Spleen (tissue), 11 donors: Measurements from ENCODE around the gene SNF8. TPM values are rescaled to one million over a fixed set of nuclear protein-coding genes. Genes with fewer than 3 reads are reported as not detected.
A peak's percentile ranks its signal among the peaks of the same experiment; 100 is the strongest.
"Not testable (repeated sequence)": the region's sequence is repeated elsewhere in the genome, so short reads cannot be mapped to it uniquely, and the experiment has no call there.

ENCODE experiments used
- DNase-seq: peaks from one replicate; pipeline ENCODE4 v3.0.0-alpha.2; 2020
- H3K27ac ChIP-seq, 8 donors: fragments of 200-600 bp; sonication (generic) in 7 of 8; 1 replicate in 4 of 8; 2 replicates in 4 of 8; pipeline versions ENCODE4 v1.5.0 to v1.8.0; 2016 to 2021; ENCODE audit warnings: inconsistent platforms in 4 of 8, mild to moderate bottlenecking in 4 of 8, moderate library complexity in 1 of 8
- H3K27me3 ChIP-seq, 7 donors: fragments of 200-600 bp; sonication (generic) in 6 of 7; replicated peaks in 1 of 7; 1 replicate in 4 of 7; 2 replicates in 3 of 7; pipeline versions ENCODE4 v1.5.0 to v1.8.0; 2016 to 2021; ENCODE audit warnings: inconsistent platforms in 3 of 7, mild to moderate bottlenecking in 1 of 7
- H3K36me3 ChIP-seq, 6 donors: fragments of 200-600 bp; sonication (generic) in 5 of 6; 1 replicate in 4 of 6; 2 replicates in 2 of 6; pipeline versions ENCODE4 v1.5.0 to v1.8.0; 2016 to 2021; ENCODE audit warnings: inconsistent platforms in 2 of 6
- H3K4me1 ChIP-seq, 6 donors: fragments of 200-600 bp; sonication (generic) in 5 of 6; 1 replicate in 3 of 6; 2 replicates in 3 of 6; pipeline versions ENCODE4 v1.5.0 to v1.8.0; 2016 to 2021; ENCODE audit warnings: inconsistent platforms in 3 of 6
- H3K4me3 ChIP-seq, 8 donors: fragments of 200-600 bp; sonication (generic) in 7 of 8; 1 replicate in 4 of 8; 2 replicates in 4 of 8; pipeline versions ENCODE4 v1.5.0 to v1.8.0; 2016 to 2021; ENCODE audit warnings: inconsistent platforms in 4 of 8, mild to moderate bottlenecking in 4 of 8, moderate library complexity in 2 of 8
- H3K9me3 ChIP-seq, 8 donors: fragments of 200-600 bp; sonication (generic) in 7 of 8; 1 replicate in 4 of 8; 2 replicates in 4 of 8; pipeline versions ENCODE4 v1.5.0 to v1.8.0; 2016 to 2021; ENCODE audit warnings: inconsistent platforms in 4 of 8
- POLR2A ChIP-seq, 3 donors: fragments of 450-650 bp; IDR thresholded peaks; one replicate each; pipeline ENCODE4 v1.5.1; 2017; ENCODE audit warnings: antibody characterized with exemption in 3 of 3, mild to moderate bottlenecking in 1 of 3
- POLR2AphosphoS5 ChIP-seq, 3 donors: sonication (generic); formaldehyde crosslinking; IDR thresholded peaks; one replicate each; pipeline ENCODE4 v1.5.1; 2017; ENCODE audit warnings: antibody characterized with exemption in 3 of 3
- WGBS, 5 donors: extraction: QIAGEN DNeasy Blood & Tissue Kit in 3 of 5; methylation state at CpG; one replicate each; pipeline versions ENCODE4 v1.1.5 to v1.1.7; 2013 to 2018; 5-methylcytosine and 5-hydroxymethylcytosine counted together
- intact Hi-C: fragments of 100-400 bp; cut with DNase I; formaldehyde crosslinking; loops from one replicate; pipeline ENCODE4 v1.15.0; 2023; ENCODE audit warnings: low total_unique reads
- polyA plus RNA-seq, 3 donors: library from polyadenylated mRNA; stranded (reverse); fragments of 200-250 nt; gene quantifications; one replicate each; pipeline ENCODE4 v1.2.1, GENCODE V29; 2013
- total RNA-seq, 7 donors: library from RNA; depleted of rRNA in 3 of 7; stranded (reverse); fragments of >200 nt in 3 of 7; fragmentation: NEBNext Ultra II Directional in 4 of 7; extraction: Animal tissue kit (Norgen Biotek cat#: 25700) in 4 of 7; gene quantifications; one replicate each; pipeline versions ENCODE4 v1.1.0 to v1.2.1, GENCODE V29; 2016 to 2021
- TF ChIP-seq, protein P1 (sequence below), 11 experiments: fragments of 200-600 bp in 7 of 11; fragments of 450-650 bp in 4 of 11; sonication (generic) in 4 of 11; IDR thresholded peaks in 8 of 11; conservative IDR thresholded peaks in 3 of 11; 1 replicate in 7 of 11; 2 replicates in 4 of 11; pipeline versions ENCODE4 v1.4.0 to v1.8.0; 2016 to 2021; ENCODE audit warnings: antibody characterized with exemption in 11 of 11, inconsistent platforms in 4 of 11, mild to moderate bottlenecking in 1 of 11
- donor health status: healthy with polysubstance abuse.
- donor health status: DM: no; HTN: no; CAD: no; lungs with moderate emphysema.
- donor health status: DM: no; HTN: no; CAD: no.
- donor health status: Bipolar disorder and iron deficiency.
- donor health status: healthy.
- donor health status: DM: no; HTN: no; CAD: no.
- donor health status: DM: yes; HTN: yes; CAD: no.

SNF8 gene
- total and polyA plus RNA-seq, 10 donors: 55.9 to 129 (median 77.7) TPM

DNA sequence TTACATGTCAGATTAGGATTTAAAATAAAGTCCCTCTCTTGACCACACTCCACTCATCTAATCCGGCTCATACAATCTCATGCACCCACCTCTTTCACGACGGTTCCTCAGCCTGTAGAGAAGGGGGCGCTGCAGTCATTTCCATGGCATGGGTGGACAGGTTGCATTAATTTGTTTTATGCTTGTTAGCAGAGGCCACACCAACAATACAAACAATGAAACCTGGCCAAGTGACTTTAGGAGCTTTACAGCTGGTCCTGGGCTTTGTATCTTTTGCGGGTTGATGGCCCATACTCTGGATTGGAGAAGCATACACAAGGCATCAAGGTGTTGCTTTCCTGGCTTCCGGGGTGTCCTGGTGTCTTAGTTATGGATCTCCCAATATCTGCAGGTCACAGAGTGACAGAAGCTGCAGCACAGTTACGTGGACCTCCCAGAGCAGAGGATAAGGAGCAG is 9.7 kb upstream of the SNF8 start:
- no peak for TF ChIP-seq POLR2A (IDR thresholded peaks at IDR 0.05)
- intact Hi-C loops: no loop called here
- WGBS, 5 donors: 45 to 56% (median 46%) methylated on average over 7 of the region's 7 CpGs
- H3K9me3 ChIP-seq: no peaks in the 10 kb centered on the region
- DNase-seq: no peak
- peaks cover 0 to 61% (median 8%) of the 10 kb centered on the region in 7 donors for H3K27me3 ChIP-seq
- no peak overlapping the region for H3K27ac ChIP-seq
- H3K4me3 ChIP-seq: no peak overlapping the region
- H3K4me1 ChIP-seq: peaks cover 0 to 5% (median 0%) of the 10 kb centered on the region in 6 donors
- H3K36me3 ChIP-seq: no peaks in the 10 kb centered on the region

DNA sequence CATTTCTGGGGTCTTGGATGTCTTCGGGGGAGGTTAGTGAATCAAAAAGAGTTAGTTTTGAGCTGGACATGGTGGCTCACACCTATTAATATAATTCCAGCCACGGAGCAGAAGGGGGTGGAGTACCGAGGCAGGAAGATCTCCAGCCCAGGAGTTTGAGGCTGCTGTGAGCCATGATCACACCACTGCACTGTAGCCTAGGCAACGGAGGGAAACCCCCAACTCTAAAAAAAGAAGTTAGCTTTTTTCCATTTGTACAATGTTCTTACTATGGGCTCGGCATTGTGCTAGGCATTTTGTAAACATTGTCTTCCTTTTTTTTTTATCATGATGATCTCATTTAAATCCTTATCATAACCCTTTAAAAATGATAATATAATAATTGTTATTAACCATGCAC is 8.3 kb upstream of the SNF8 start:
- intact Hi-C loops: no loop called here
- TF ChIP-seq POLR2A (IDR thresholded peaks at IDR 0.05) (no peak), POLR2AphosphoS5 (IDR thresholded peaks at IDR 0.05) (no peak)
- TF ChIP-seq, protein P1, sequence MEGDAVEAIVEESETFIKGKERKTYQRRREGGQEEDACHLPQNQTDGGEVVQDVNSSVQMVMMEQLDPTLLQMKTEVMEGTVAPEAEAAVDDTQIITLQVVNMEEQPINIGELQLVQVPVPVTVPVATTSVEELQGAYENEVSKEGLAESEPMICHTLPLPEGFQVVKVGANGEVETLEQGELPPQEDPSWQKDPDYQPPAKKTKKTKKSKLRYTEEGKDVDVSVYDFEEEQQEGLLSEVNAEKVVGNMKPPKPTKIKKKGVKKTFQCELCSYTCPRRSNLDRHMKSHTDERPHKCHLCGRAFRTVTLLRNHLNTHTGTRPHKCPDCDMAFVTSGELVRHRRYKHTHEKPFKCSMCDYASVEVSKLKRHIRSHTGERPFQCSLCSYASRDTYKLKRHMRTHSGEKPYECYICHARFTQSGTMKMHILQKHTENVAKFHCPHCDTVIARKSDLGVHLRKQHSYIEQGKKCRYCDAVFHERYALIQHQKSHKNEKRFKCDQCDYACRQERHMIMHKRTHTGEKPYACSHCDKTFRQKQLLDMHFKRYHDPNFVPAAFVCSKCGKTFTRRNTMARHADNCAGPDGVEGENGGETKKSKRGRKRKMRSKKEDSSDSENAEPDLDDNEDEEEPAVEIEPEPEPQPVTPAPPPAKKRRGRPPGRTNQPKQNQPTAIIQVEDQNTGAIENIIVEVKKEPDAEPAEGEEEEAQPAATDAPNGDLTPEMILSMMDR (IDR thresholded peaks at IDR 0.05 in 8 of 11, conservative IDR thresholded peaks at IDR 0.05 in 3 of 11): no peak
- Histone ChIP-seq H3K4me3 (no peak overlapping the region), H3K9me3 (no peaks in the 10 kb centered on the region), H3K4me1 (peaks cover 0 to 5% (median 0%) of the 10 kb centered on the region in 6 donors), H3K27me3 (peaks cover 0 to 47% (median 8%) of the 10 kb centered on the region in 7 donors), H3K36me3 (no peaks in the 10 kb centered on the region), H3K27ac (no peak overlapping the region)
- 17 to 25% (median 23%) methylated on average over 5 of the region's 5 CpGs for WGBS, 5 donors
- no peak for DNase-seq

DNA sequence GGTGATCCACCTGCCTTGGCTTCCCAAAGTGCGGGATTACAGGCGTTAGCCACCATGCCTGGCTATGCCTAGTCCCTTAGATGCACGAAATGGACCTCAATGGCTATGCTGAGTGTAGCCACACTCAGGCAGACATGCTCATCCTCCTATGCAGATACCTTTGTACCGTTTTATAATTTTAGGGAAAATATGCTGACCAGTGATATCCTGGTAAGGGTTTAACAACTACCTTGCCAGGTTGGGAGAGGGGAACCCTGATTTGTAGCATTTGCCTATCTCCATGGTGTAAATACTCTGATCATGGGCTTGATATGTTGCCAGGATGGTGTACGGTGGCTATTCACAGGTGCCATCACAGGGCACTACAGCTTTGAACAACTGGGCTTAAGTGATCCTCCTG is 6.9 kb upstream of the SNF8 start:
- WGBS, 5 donors: 73 to 86% (median 81%) methylated on average over 5 of the region's 5 CpGs
- no peak for DNase-seq
- intact Hi-C loops: no loop called here
- no peak overlapping the region for H3K4me3 ChIP-seq
- peaks cover 0 to 5% (median 0%) of the 10 kb centered on the region in 6 donors for H3K4me1 ChIP-seq
- no peaks in the 10 kb centered on the region for H3K9me3 ChIP-seq
- H3K36me3 ChIP-seq: no peaks in the 10 kb centered on the region
- peaks cover 0 to 36% (median 8%) of the 10 kb centered on the region in 7 donors for H3K27me3 ChIP-seq
- TF ChIP-seq POLR2AphosphoS5 (IDR thresholded peaks at IDR 0.05): no peak
- TF ChIP-seq POLR2A (IDR thresholded peaks at IDR 0.05): no peak
- TF ChIP-seq, protein P1 (IDR thresholded peaks at IDR 0.05 in 8 of 11, conservative IDR thresholded peaks at IDR 0.05 in 3 of 11): no peak
- no peak overlapping the region for H3K27ac ChIP-seq

DNA sequence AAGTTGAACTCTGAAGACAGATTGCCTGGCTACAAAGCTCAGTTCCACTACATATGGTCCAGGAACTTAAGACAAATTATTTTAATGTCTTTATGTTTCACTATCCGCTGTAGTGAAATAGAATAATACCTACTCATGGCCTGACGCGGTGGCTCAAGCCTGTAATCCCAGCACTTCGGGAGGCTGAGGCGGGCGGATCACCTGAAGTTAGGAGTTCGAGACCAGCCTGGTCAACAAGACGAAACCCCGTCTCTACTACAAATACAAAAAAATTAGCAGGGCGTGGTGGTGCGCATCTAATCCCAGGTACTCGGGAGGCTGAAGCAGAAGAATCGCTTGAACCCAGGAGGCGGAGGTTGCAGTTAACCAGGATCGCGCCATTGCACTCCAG is 614 bp upstream of the SNF8 start:
- intact Hi-C loops, H3K27me3 ChIP-seq, DNase-seq, H3K9me3 ChIP-seq: not testable (repeated sequence)
- Histone ChIP-seq H3K4me3 (peak overlapping the region; percentile 74 to 86 (median 80)), H3K4me1 (peaks cover 12 to 38% (median 29%) of the 10 kb centered on the region in 6 donors), H3K36me3 (peaks cover 0 to 25% (median 8%) of the 10 kb centered on the region in 6 donors), H3K27ac (peak overlapping the region; percentile 87 to 96 (median 92))
- WGBS, 5 donors: 91 to 97% (median 93%) methylated on average over 16 of the region's 16 CpGs

DNA sequence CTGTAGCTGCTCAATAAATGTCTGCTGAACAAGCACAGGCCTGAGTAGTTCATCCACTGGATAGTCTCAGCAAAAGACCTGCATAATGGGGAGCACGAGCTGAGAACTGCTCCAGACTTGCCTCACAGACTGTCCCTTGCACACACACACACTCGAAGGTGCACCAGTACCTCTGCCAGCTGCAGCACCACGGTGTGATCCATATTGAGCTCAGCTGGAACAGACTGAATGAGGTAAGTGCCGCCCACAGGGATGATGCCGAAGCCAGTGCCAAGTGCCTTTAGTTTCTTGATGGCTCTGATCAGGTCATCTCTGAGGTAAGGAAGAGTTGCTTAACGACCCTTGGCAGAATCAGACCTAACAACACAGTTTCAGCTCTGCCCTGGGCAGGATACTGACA is 11.6 kb downstream of the SNF8 start:
- Histone ChIP-seq H3K27me3 (no peaks in the 10 kb centered on the region), H3K36me3 (peaks cover 0 to 100% (median 89%) of the 10 kb centered on the region in 6 donors), H3K27ac (no peak overlapping the region), H3K9me3 (no peaks in the 10 kb centered on the region), H3K4me3 (no peak overlapping the region), H3K4me1 (peaks cover 0 to 14% (median 0%) of the 10 kb centered on the region in 6 donors)
- peak in 2 of 3 donors; percentile 48 for TF ChIP-seq POLR2AphosphoS5 (IDR thresholded peaks at IDR 0.05)
- TF ChIP-seq, protein P1 (IDR thresholded peaks at IDR 0.05 in 8 of 11, conservative IDR thresholded peaks at IDR 0.05 in 3 of 11): no peak
- intact Hi-C loops: no loop called here
- 90 to 97% (median 95%) methylated on average over 3 to 6 of the region's 6 CpGs for WGBS, 5 donors
- no peak for DNase-seq
